Endothelial cell of umbilical vein (primary cell): ENCODE data around the gene HSPB8. TPM values are rescaled to one million over a fixed set of nuclear protein-coding genes. Genes with fewer than 3 reads are reported as not detected.

Source experiments
- BruUV-seq: library from RNA; stranded (reverse); fragments of 400-500 nt; replicated peaks from 2 replicates; lab custom pipeline; 2021; lab: Mats Ljungman, UMichigan
- CTCF ChIA-PET: fragments of 300-600, 350-600 bp; sonication (Branson Sonifier 250); formaldehyde crosslinking; loops from one replicate; lab custom pipeline; 2021; ENCODE audit warnings: antibody characterized with exemption, inconsistent platforms; lab: Charles Lee
- POLR2A ChIA-PET: fragments of 300-600, 350-600 bp; sonication (Branson Sonifier 250); formaldehyde crosslinking; loops from one replicate; lab custom pipeline; 2021; ENCODE audit warnings: antibody characterized with exemption, inconsistent platforms; lab: Charles Lee
- DNase-seq: peaks from one replicate; pipeline ENCODE4 v3.0.0-alpha.2; 2011; ENCODE audit warnings: low read depth, low spot score
- FAIRE-seq: peaks from 2 replicates; lab custom pipeline; 2011; peaks lifted over from hg19 to GRCh38; lab: Jason Lieb, UNC
- H2AFZ ChIP-seq: 2 replicates; pipeline ENCODE4 v1.6.0; 2012; ENCODE audit warnings: low read depth, low read length, control low read depth, inconsistent platforms
- H3K27ac ChIP-seq: 2 replicates; pipeline ENCODE4 v1.5.1; 2011; ENCODE audit warnings: low read depth, mild to moderate bottlenecking, control low read depth, low read length, moderate library complexity; ENCODE audit not compliant: insufficient read depth
- H3K27me3 ChIP-seq, 2 experiments: 2 replicates each; pipeline versions ENCODE4 v1.6.0 to v1.6.1; 2011; ENCODE audit warnings: low read length in 2 of 2, mixed read lengths in 1 of 2; ENCODE audit not compliant: control insufficient read depth in 2 of 2, insufficient read depth in 2 of 2
- H3K36me3 ChIP-seq, 2 experiments: 2 replicates in 1 of 2; 3 replicates in 1 of 2; pipeline ENCODE4 v1.5.1; 2011; ENCODE audit warnings: low read length in 2 of 2, mild to moderate bottlenecking in 1 of 2, moderate library complexity in 1 of 2; ENCODE audit not compliant: control insufficient read depth in 2 of 2, insufficient read depth in 2 of 2; ENCODE audit errors: extremely low read depth in 1 of 2
- H3K4me1 ChIP-seq: 3 replicates; pipeline ENCODE4 v1.5.1; 2011; ENCODE audit warnings: mild to moderate bottlenecking, low read length; ENCODE audit not compliant: control insufficient read depth, insufficient read depth; ENCODE audit errors: extremely low read depth
- H3K4me2 ChIP-seq: 2 replicates; pipeline ENCODE4 v1.6.1; 2011; ENCODE audit warnings: low read length, control low read depth, mixed read lengths; ENCODE audit not compliant: insufficient read depth
- H3K4me3 ChIP-seq, 3 experiments: fragments of 200-600 bp in 1 of 3; sonication (generic), shearing (Covaris generic) in 1 of 3; replicated peaks in 1 of 3; 2 replicates each; pipeline ENCODE4 v1.5.1; 2011 to 2016; ENCODE audit warnings: control low read depth in 3 of 3, low read length in 3 of 3, mild to moderate bottlenecking in 2 of 3, inconsistent platforms in 1 of 3, low read depth in 1 of 3, moderate library complexity in 1 of 3; ENCODE audit not compliant: insufficient read depth in 1 of 3
- H3K79me2 ChIP-seq: 2 replicates; pipeline ENCODE4 v1.6.0; 2012; ENCODE audit warnings: low read length, inconsistent platforms; ENCODE audit not compliant: control insufficient read depth, insufficient read depth
- H3K9ac ChIP-seq: replicated peaks from 2 replicates; pipeline ENCODE3; 2011; ENCODE audit warnings: low read length, control low read depth; ENCODE audit not compliant: insufficient read depth; ENCODE audit errors: extremely low read depth
- H3K9me1 ChIP-seq: replicated peaks from 3 replicates; pipeline ENCODE4 v1.6.0; 2011; ENCODE audit warnings: mild to moderate bottlenecking, low read length; ENCODE audit not compliant: control insufficient read depth, insufficient read depth; ENCODE audit errors: extremely low read depth
- H3K9me3 ChIP-seq: replicated peaks from 2 replicates; pipeline ENCODE4 v1.5.1; 2012; ENCODE audit warnings: low read length, inconsistent platforms; ENCODE audit not compliant: control insufficient read depth, insufficient read depth
- H4K20me1 ChIP-seq: replicated peaks from 2 replicates; pipeline ENCODE3; 2011; ENCODE audit warnings: mild to moderate bottlenecking, low read length; ENCODE audit not compliant: control insufficient read depth, insufficient read depth; ENCODE audit errors: extremely low read depth
- EZH2 ChIP-seq: IDR thresholded peaks from 2 replicates; pipeline ENCODE4 v1.6.1; 2012; ENCODE audit warnings: borderline replicate concordance, low read depth, mild to moderate bottlenecking, moderate library complexity, low read length, inconsistent platforms; ENCODE audit not compliant: severe bottlenecking
- FOS ChIP-seq: IDR thresholded peaks from 2 replicates; pipeline ENCODE4 v1.6.1; 2011; ENCODE audit warnings: mild to moderate bottlenecking, low read length, moderate library complexity, borderline replicate concordance; ENCODE audit not compliant: insufficient read depth
- GATA2 ChIP-seq: IDR thresholded peaks from 2 replicates; pipeline ENCODE4 v1.7.0; 2011; ENCODE audit warnings: low read depth, mild to moderate bottlenecking, moderate library complexity, mixed read lengths, low read length; ENCODE audit not compliant: insufficient read length, insufficient read depth
- JUN ChIP-seq: IDR thresholded peaks from 2 replicates; pipeline ENCODE4 v1.6.1; 2011; ENCODE audit warnings: borderline replicate concordance, low read depth; ENCODE audit not compliant: insufficient read length, insufficient read depth
- MAX ChIP-seq: IDR thresholded peaks from 2 replicates; pipeline ENCODE4 v1.6.1; 2011; ENCODE audit not compliant: insufficient read depth, insufficient read length
- MYC ChIP-seq: IDR thresholded peaks from one replicate; pipeline ENCODE4 v1.6.1; 2011; ENCODE audit warnings: mild to moderate bottlenecking, low read depth, low read length
- POLR2A ChIP-seq: IDR thresholded peaks from 2 replicates; pipeline ENCODE4 v1.6.1; 2012; ENCODE audit warnings: low read depth, mild to moderate bottlenecking, control low read depth, low read length
- POLR2AphosphoS5 ChIP-seq: IDR thresholded peaks from 2 replicates; pipeline ENCODE4 v1.6.1; 2012; ENCODE audit warnings: low read depth, mild to moderate bottlenecking, control low read depth, low read length, moderate library complexity; ENCODE audit not compliant: insufficient read depth
- dilution Hi-C: fragments of 300-500 bp; cut with MboI; formaldehyde crosslinking; loops from one replicate; pipeline ENCODE4 v1.15.0; 2019; ENCODE audit warnings: low sequenced_read_pairs; ENCODE audit not compliant: extremely low pct_ligation_motif_present
- intact Hi-C: fragments of 100-400 bp; cut with micrococcal nuclease; formaldehyde crosslinking; loops from one replicate; pipeline ENCODE4 v1.10.0; 2022
- polyA plus RNA-seq, 4 experiments: library from polyadenylated mRNA; depleted of rRNA in 3 of 4; stranded (reverse) in 3 of 4; unstranded in 1 of 4; fragments of >200 nt; gene quantifications; 2 replicates each; pipeline versions ENCODE4 v1.2.1 to v1.2.3, GENCODE V29; 2011 to 2012; ENCODE audit warnings: missing spikeins in 1 of 4
- total RNA-seq: library from RNA; stranded (reverse); gene quantifications from 2 replicates; pipeline ENCODE4 v1.2.3, GENCODE V29; 2021
- TF ChIP-seq, protein P1 (sequence below), 2 donors: IDR thresholded peaks; 1 replicate in 1 of 2; 2 replicates in 1 of 2; pipeline ENCODE4 v1.5.1; 2011; ENCODE audit warnings: low read length in 2 of 2, mild to moderate bottlenecking in 2 of 2, moderate library complexity in 2 of 2, control low read depth in 1 of 2, inconsistent platforms in 1 of 2, low read depth in 1 of 2; ENCODE audit not compliant: insufficient read depth in 1 of 2; ENCODE audit errors: extremely low read depth in 1 of 2

The HSPB8 gene
- total and polyA plus RNA-seq, 2 donors (not counting 3 experiments of a cell fraction or from before 2014, with no cell fraction given): 10.8 to 14.7 TPM

DNA sequence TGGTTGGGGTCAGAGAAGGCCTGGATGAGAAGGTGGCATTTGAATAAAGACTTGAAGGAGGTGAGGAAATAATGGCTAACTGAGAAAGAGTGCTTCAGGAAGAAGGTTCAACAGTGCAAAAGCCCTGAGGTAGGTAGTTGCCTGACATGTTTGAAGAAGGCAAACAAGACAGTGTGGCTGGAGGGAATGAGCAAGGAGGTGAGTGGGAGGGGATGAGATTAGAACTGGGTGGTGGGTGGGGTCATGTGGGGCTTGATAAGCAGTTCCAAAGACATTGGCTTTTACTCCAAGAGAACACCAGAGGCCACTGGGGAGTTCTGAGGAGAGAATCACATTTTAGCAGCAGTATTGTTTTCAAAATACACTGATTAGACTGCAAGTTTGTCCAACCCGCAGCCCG, 50.5 kb downstream of the HSPB8 start:
- dilution Hi-C loops (no loop called here), intact Hi-C loops (no loop called here)
- no TSS peak for BruUV-seq
- Histone ChIP-seq H3K79me2 (no peaks in the 10 kb centered on the region), H3K27me3 (no peaks in the 10 kb centered on the region), H3K4me2 (no peak overlapping the region), H3K9me3 (no peaks in the 10 kb centered on the region), H3K4me1 (no peaks in the 10 kb centered on the region), H4K20me1 (no peaks in the 10 kb centered on the region), H3K9me1 (no peaks in the 10 kb centered on the region), H2AFZ (no peak overlapping the region), H3K9ac (no peak overlapping the region), H3K4me3 (no peak overlapping the region), H3K27ac (no peak overlapping the region), H3K36me3 (no peaks in the 10 kb centered on the region)
- POLR2A ChIA-PET: no interaction called here
- FAIRE-seq (no peak), DNase-seq (no peak)
- no peak for TF ChIP-seq POLR2A
- TF ChIP-seq POLR2AphosphoS5: no peak
- no peak for TF ChIP-seq JUN
- no peak for TF ChIP-seq MYC
- no peak for TF ChIP-seq MAX
- TF ChIP-seq FOS: no peak
- TF ChIP-seq GATA2: no peak
- TF ChIP-seq EZH2: no peak
- TF ChIP-seq, protein P1, sequence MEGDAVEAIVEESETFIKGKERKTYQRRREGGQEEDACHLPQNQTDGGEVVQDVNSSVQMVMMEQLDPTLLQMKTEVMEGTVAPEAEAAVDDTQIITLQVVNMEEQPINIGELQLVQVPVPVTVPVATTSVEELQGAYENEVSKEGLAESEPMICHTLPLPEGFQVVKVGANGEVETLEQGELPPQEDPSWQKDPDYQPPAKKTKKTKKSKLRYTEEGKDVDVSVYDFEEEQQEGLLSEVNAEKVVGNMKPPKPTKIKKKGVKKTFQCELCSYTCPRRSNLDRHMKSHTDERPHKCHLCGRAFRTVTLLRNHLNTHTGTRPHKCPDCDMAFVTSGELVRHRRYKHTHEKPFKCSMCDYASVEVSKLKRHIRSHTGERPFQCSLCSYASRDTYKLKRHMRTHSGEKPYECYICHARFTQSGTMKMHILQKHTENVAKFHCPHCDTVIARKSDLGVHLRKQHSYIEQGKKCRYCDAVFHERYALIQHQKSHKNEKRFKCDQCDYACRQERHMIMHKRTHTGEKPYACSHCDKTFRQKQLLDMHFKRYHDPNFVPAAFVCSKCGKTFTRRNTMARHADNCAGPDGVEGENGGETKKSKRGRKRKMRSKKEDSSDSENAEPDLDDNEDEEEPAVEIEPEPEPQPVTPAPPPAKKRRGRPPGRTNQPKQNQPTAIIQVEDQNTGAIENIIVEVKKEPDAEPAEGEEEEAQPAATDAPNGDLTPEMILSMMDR (IDR thresholded peaks at IDR 0.05; ENCODE audit: extremely low read depth in 1 of 2, insufficient read depth in 1 of 2, low read depth in 1 of 2, low read length in 2 of 2): no peak
- CTCF ChIA-PET: no interaction called here
